GM12878 (cell line): Measurements from ENCODE around the gene TECTA. TPM values are rescaled to one million over a fixed set of nuclear protein-coding genes. Genes with fewer than 3 reads are reported as not detected.

ENCODE experiments used
- ATAC-seq: fragments of 200-7000 bp; cut with Tn5 transposase; 3 replicates; pipeline ENCODE4 v1.9.1; 2020; ENCODE audit warnings: mild to moderate bottlenecking, moderate library complexity
- BruUV-seq: library from RNA; stranded (reverse); fragments of 400-500 nt; replicated peaks from 2 replicates; lab custom pipeline; 2021; lab: Mats Ljungman, UMichigan
- CTCF ChIA-PET: fragments of 300-600 bp; sonication (Branson Sonifier 250); formaldehyde crosslinking; extraction: SDS; loops from one replicate; lab custom pipeline; 2021; ENCODE audit warnings: inconsistent platforms; lab: Yijun Ruan, JAX
- POLR2A ChIA-PET: fragments of 350-600 bp; formaldehyde crosslinking; extraction: SDS; loops from one replicate; lab custom pipeline; 2021; ENCODE audit warnings: inconsistent platforms; lab: Charles Lee
- RAD21 ChIA-PET: fragments of 300-600 bp; sonication (Branson Sonifier 250); formaldehyde crosslinking; loops from one replicate; lab custom pipeline; 2023; ENCODE audit warnings: antibody characterized with exemption; ENCODE audit not compliant: unreplicated experiment; lab: Charles Lee
- SMC1A ChIA-PET: fragments of 300-600 bp; sonication (Branson Sonifier 250); formaldehyde crosslinking; loops from one replicate; lab custom pipeline; 2023; ENCODE audit not compliant: unreplicated experiment, uncharacterized antibody; lab: Charles Lee
- DNase-seq: peaks from one replicate; pipeline ENCODE4 v3.0.0-alpha.2; 2011; ENCODE audit warnings: low read depth, low spot score
- FAIRE-seq: peaks from 3 replicates; lab custom pipeline; 2011; peaks lifted over from hg19 to GRCh38; lab: Jason Lieb, UNC
- H2AFZ ChIP-seq: 2 replicates; pipeline ENCODE4 v1.6.0; 2011; ENCODE audit warnings: low read depth, low read length, control low read depth; ENCODE audit not compliant: control insufficient read depth
- H3K27ac ChIP-seq: 2 replicates; pipeline ENCODE4 v1.5.1; 2011; ENCODE audit warnings: control low read depth; ENCODE audit not compliant: control insufficient read depth, insufficient read depth
- H3K27me3 ChIP-seq, 2 experiments: replicated peaks in 1 of 2; 2 replicates each; pipeline versions ENCODE4 v1.6.0 to v1.6.1; 2011; ENCODE audit warnings: low read length in 1 of 2; ENCODE audit not compliant: control insufficient read depth in 2 of 2, insufficient read depth in 2 of 2
- H3K36me3 ChIP-seq, 2 experiments: 2 replicates each; pipeline ENCODE4 v1.5.1; 2011; ENCODE audit warnings: low read length in 1 of 2; ENCODE audit not compliant: control insufficient read depth in 2 of 2, insufficient read depth in 2 of 2
- H3K4me1 ChIP-seq: 2 replicates; pipeline ENCODE4 v1.6.1; 2011; ENCODE audit warnings: mild to moderate bottlenecking, low read length, moderate library complexity, mixed read lengths; ENCODE audit not compliant: control insufficient read depth, insufficient read depth
- H3K4me2 ChIP-seq: 2 replicates; pipeline ENCODE4 v1.6.0; 2011; ENCODE audit warnings: control low read depth; ENCODE audit not compliant: control insufficient read depth, insufficient read depth
- H3K4me3 ChIP-seq: fragments of 200-600 bp; sonication (generic); 2 replicates; pipeline ENCODE4 v1.5.1; 2016
- H3K79me2 ChIP-seq: 2 replicates; pipeline ENCODE4 v1.6.0; 2011; ENCODE audit warnings: low read length; ENCODE audit not compliant: control insufficient read depth, insufficient read depth
- H3K9ac ChIP-seq: 2 replicates; pipeline ENCODE4 v1.8.0; 2011; ENCODE audit warnings: low read length, control low read depth, mixed read lengths; ENCODE audit not compliant: control insufficient read depth, insufficient read depth
- H3K9me3 ChIP-seq: replicated peaks from 3 replicates; pipeline ENCODE4 v1.5.1; 2011; ENCODE audit warnings: mild to moderate bottlenecking, low read length; ENCODE audit not compliant: control insufficient read depth, insufficient read depth
- H4K20me1 ChIP-seq: 2 replicates; pipeline ENCODE4 v1.6.0; 2011; ENCODE audit not compliant: control insufficient read depth, insufficient read depth
- NR2C1 ChIP-seq: fragments of 450-650 bp; IDR thresholded peaks from 2 replicates; pipeline ENCODE4 v1.6.1; 2017; ENCODE audit warnings: antibody characterized with exemption, mild to moderate bottlenecking, moderate library complexity
- SKIL ChIP-seq: fragments of 450-650 bp; IDR thresholded peaks from 2 replicates; pipeline ENCODE4 v1.6.1; 2017; ENCODE audit warnings: mild to moderate bottlenecking, low read depth, inconsistent platforms; ENCODE audit not compliant: poor library complexity, severe bottlenecking
- SMAD1 ChIP-seq: fragments of 450-650 bp; IDR thresholded peaks from 2 replicates; pipeline ENCODE4 v1.6.1; 2018; ENCODE audit warnings: mild to moderate bottlenecking, low read depth; ENCODE audit not compliant: partially characterized antibody
- ZNF274 ChIP-seq: IDR thresholded peaks from one replicate; pipeline ENCODE4 v1.8.0; 2011; ENCODE audit not compliant: insufficient read length, insufficient read depth
- WGBS: methylation state at CpG from one replicate; pipeline ENCODE4 v1.1.6; 2016; ENCODE audit warnings: low lambda C conversion rate; ENCODE audit not compliant: insufficient replicate concordance, insufficient coverage; ENCODE audit errors: missing lambda C conversion rate; 5-methylcytosine and 5-hydroxymethylcytosine counted together
- in situ Hi-C: fragments of 300-500 bp; cut with MboI; formaldehyde crosslinking; loops from 9 replicates; pipeline ENCODE4 v1.14.3; 2018; ENCODE audit warnings: mixed read lengths
- intact Hi-C: fragments of 100-400 bp; cut with micrococcal nuclease; formaldehyde crosslinking; loops from one replicate; pipeline ENCODE4 v1.14.2; 2022; ENCODE audit not compliant: unreplicated experiment
- polyA plus RNA-seq, 11 experiments: library from polyadenylated mRNA; depleted of rRNA in 4 of 11; unstranded in 6 of 11; stranded (reverse) in 5 of 11; fragments of >200 nt; fragmentation: Nextera tagmentation in 4 of 11; fragmentation: Illumina TruSeq in 1 of 11; extraction: Ambion mirVana in 4 of 11; extraction: Trizol in 1 of 11; gene quantifications; 1 replicate in 1 of 11; 2 replicates in 10 of 11; pipeline versions ENCODE4 v1.2.1 to v1.2.3, GENCODE V29; 2011 to 2016; ENCODE audit warnings: inconsistent platforms in 2 of 11, missing spikeins in 2 of 11, low read depth in 1 of 11
- total RNA-seq, 4 experiments: library from RNA; depleted of rRNA in 3 of 4; stranded (reverse); fragments of >200 nt in 3 of 4; fragmentation: Illumina TruSeq in 1 of 4; extraction: Trizol in 1 of 4; gene quantifications; 2 replicates each; pipeline versions ENCODE4 v1.2.1 to v1.2.3, GENCODE V29; 2013 to 2021
- TF ChIP-seq, protein P1 (sequence below): fragments of 450-650 bp; IDR thresholded peaks from 2 replicates; pipeline ENCODE4 v1.6.1; 2014; ENCODE audit warnings: mild to moderate bottlenecking

Gene TECTA
- total and polyA plus RNA-seq, 10 of the 15 experiments (the other 5 are each of a cell fraction or from before 2014, with no cell fraction given): under 0.01 to 0.14 (median 0.05) TPM; not detected in 1

DNA sequence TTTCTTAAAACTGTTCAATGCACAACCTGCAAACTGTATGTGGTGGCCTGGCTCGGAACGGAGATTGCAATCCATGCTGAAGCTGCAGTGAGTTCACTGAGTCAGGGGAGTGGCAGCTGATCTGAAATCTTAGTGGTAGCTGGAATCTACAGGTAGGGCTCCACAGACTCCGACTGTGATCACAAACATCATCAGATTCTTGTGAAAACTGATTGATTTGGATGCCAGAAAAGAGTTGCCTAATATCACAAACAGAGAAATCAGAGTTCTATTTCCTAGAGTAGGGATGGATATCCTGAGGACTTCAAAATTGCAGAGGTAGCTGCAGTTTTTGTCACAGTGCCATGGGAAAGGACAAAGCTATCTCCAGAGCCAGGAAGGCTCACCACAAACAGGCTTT lies 134.0 kb downstream of the TECTA start:
- H3K9me3 ChIP-seq: no peaks in the 10 kb centered on the region
- no peaks in the 10 kb centered on the region for H3K79me2 ChIP-seq
- H3K27ac ChIP-seq: no peak overlapping the region
- H3K36me3 ChIP-seq: no peaks in the 10 kb centered on the region
- TF ChIP-seq SKIL: no peak
- no peak for TF ChIP-seq ZNF274
- TF ChIP-seq, protein P1, sequence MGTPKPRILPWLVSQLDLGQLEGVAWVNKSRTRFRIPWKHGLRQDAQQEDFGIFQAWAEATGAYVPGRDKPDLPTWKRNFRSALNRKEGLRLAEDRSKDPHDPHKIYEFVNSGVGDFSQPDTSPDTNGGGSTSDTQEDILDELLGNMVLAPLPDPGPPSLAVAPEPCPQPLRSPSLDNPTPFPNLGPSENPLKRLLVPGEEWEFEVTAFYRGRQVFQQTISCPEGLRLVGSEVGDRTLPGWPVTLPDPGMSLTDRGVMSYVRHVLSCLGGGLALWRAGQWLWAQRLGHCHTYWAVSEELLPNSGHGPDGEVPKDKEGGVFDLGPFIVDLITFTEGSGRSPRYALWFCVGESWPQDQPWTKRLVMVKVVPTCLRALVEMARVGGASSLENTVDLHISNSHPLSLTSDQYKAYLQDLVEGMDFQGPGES: no peak
- TF ChIP-seq SMAD1: no peak
- no peak for TF ChIP-seq NR2C1
- TF ChIP-seq, all 136 proteins: peak for 0
- ChIA-PET CTCF (interaction anchor here (0.9 to 3.8 kb wide), 3 partner anchors 11 to 41 kb away, joined by 3 to 19 read pairs (median 3); no protein-coding TSS in a partner anchor), SMC1A (interaction anchor here (0.9 to 3.4 kb wide), 3 partner anchors 11 to 491 kb away, joined by 3 to 15 read pairs (median 5); no protein-coding TSS in a partner anchor), POLR2A (no interaction called here), RAD21 (interaction anchor here (1.2 to 1.5 kb wide), 2 partner anchors 12 to 40 kb away, joined by 4 to 5 read pairs; no protein-coding TSS in a partner anchor)
- no peak for FAIRE-seq
- H2AFZ ChIP-seq: no peak overlapping the region
- no peak for ATAC-seq
- H3K27me3 ChIP-seq: no peaks in the 10 kb centered on the region
- no peak for DNase-seq
- no TSS peak for BruUV-seq
- intact Hi-C loops: loop anchor here (5.0 kb wide), 2 partner anchors 132 to 227 kb away; no protein-coding TSS in a partner anchor
- no peak overlapping the region for H3K9ac ChIP-seq
- in situ Hi-C loops: no loop called here
- no peaks in the 10 kb centered on the region for H4K20me1 ChIP-seq
- H3K4me1 ChIP-seq: peaks cover 32% of the 10 kb centered on the region
- H3K4me3 ChIP-seq: no peak overlapping the region
- WGBS: 94% methylated on average over 3 of the region's 3 CpGs
- H3K4me2 ChIP-seq: no peak overlapping the region
